ENCODE measurements around the gene TBXAS1. TPM values are rescaled to one million over a fixed set of nuclear protein-coding genes. Genes with fewer than 3 reads are reported as not detected.

Gene TBXAS1
- total RNA-seq, 2 donors from 2014 or later = 3.6 to 10.6 TPM

DNA sequence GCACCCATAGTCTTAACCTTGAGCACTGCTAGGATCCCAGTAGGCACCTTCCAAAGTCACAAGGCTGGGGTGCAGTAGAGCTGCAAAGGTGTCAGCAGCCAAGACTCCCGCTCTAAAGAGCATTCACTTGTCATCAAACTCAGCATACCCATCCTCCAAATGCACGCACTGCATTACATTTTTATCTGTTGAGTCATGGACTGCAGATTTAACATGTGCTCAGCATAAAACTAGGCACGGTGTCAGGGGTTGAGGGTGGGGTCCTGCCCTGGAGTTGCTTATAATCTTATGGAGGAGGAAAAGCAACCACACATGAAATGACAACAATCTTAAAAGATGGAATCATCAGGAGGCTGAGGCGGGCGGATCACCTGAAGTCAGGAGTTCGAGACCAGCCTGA, 131.1 kb downstream of the TBXAS1 start:
- WGBS, 2 donors = 89 to 95% methylated on average over 5 to 6 of the region's 6 CpGs
- Histone ChIP-seq H3K27ac (no peak overlapping the region), H3K27me3 (no peaks in the 10 kb centered on the region), H3K9me3 (no peaks in the 10 kb centered on the region), H3K36me3 (replicated peaks in 1 of 2; ENCODE audit: insufficient read depth in 1 of 2, low read depth in 2 of 2) (no peaks in the 10 kb centered on the region), H3K4me1 (no peaks in the 10 kb centered on the region), H3K4me3 (no peak overlapping the region)
- intact Hi-C loops (cut with DNase I) = no loop called here
- DNase-seq = no peak
- no peak for ATAC-seq
- TF ChIP-seq, protein P1, sequence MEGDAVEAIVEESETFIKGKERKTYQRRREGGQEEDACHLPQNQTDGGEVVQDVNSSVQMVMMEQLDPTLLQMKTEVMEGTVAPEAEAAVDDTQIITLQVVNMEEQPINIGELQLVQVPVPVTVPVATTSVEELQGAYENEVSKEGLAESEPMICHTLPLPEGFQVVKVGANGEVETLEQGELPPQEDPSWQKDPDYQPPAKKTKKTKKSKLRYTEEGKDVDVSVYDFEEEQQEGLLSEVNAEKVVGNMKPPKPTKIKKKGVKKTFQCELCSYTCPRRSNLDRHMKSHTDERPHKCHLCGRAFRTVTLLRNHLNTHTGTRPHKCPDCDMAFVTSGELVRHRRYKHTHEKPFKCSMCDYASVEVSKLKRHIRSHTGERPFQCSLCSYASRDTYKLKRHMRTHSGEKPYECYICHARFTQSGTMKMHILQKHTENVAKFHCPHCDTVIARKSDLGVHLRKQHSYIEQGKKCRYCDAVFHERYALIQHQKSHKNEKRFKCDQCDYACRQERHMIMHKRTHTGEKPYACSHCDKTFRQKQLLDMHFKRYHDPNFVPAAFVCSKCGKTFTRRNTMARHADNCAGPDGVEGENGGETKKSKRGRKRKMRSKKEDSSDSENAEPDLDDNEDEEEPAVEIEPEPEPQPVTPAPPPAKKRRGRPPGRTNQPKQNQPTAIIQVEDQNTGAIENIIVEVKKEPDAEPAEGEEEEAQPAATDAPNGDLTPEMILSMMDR (IDR thresholded peaks at IDR 0.05) = no peak
- no peak for TF ChIP-seq POLR2A (IDR thresholded peaks at IDR 0.05)

GRCh38 chr7:139965942-139966628, 137.0 kb downstream of the TBXAS1 start:
- no peak overlapping the region for H3K4me3 ChIP-seq
- no peaks in the 10 kb centered on the region for H3K36me3 ChIP-seq (replicated peaks in 1 of 2; ENCODE audit: insufficient read depth in 1 of 2, low read depth in 2 of 2)
- intact Hi-C loops (cut with DNase I) = no loop called here
- H3K27me3 ChIP-seq = no peaks in the 10 kb centered on the region
- TF ChIP-seq, protein P1 (IDR thresholded peaks at IDR 0.05) = no peak
- TF ChIP-seq POLR2A (IDR thresholded peaks at IDR 0.05) = no peak
- H3K27ac ChIP-seq = no peak overlapping the region
- 88 to 89% methylated on average over 4 of the region's 4 CpGs for WGBS, 2 donors
- DNase-seq = no peak
- no peaks in the 10 kb centered on the region for H3K4me1 ChIP-seq
- ATAC-seq = no peak
- no peaks in the 10 kb centered on the region for H3K9me3 ChIP-seq

DNA sequence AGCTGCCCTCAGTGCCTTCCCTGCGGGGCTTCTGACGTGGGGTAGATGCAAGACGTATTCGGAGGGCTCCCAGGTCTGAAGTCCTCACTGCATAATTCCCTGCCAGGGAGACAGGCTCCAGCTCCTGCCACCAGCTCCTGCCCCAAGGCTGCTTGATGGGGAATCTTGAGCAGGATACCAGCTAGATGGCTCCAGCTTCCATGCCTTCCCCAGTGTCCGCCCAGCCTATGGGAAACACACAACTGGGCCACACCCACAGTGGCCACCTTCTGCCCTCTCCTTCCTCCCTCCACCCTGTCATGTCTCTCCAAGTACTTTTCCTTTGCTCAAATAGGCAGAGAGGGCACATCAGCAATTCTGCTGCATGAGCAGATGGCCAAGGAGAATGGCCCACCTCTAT, 137.9 kb downstream of the TBXAS1 start:
- no peaks in the 10 kb centered on the region for H3K36me3 ChIP-seq (replicated peaks in 1 of 2; ENCODE audit: insufficient read depth in 1 of 2, low read depth in 2 of 2)
- DNase-seq (no peak), ATAC-seq (no peak)
- H3K4me3 ChIP-seq = no peak overlapping the region
- TF ChIP-seq, protein P1 (IDR thresholded peaks at IDR 0.05) = no peak
- TF ChIP-seq POLR2A (IDR thresholded peaks at IDR 0.05) = no peak
- 90 to 94% methylated on average over 5 of the region's 5 CpGs for WGBS, 2 donors
- H3K27ac ChIP-seq = no peak overlapping the region
- no peaks in the 10 kb centered on the region for H3K27me3 ChIP-seq
- H3K9me3 ChIP-seq = no peaks in the 10 kb centered on the region
- intact Hi-C loops (cut with DNase I) = no loop called here
- H3K4me1 ChIP-seq = no peaks in the 10 kb centered on the region

- no peak for ATAC-seq
Observed at GRCh38 chr7:139968931-139969330, 139.9 kb downstream of the TBXAS1 start.

More at GRCh38 chr7:139968931-139969330, 139.9 kb downstream of the TBXAS1 start:
- no peak overlapping the region for H3K27ac ChIP-seq
- DNase-seq = no peak
- H3K4me3 ChIP-seq = no peak overlapping the region
- intact Hi-C loops (cut with DNase I) = no loop called here
- H3K9me3 ChIP-seq = no peaks in the 10 kb centered on the region
- H3K36me3 ChIP-seq (replicated peaks in 1 of 2; ENCODE audit: insufficient read depth in 1 of 2, low read depth in 2 of 2) = no peaks in the 10 kb centered on the region
- TF ChIP-seq POLR2A (IDR thresholded peaks at IDR 0.05) = no peak
- TF ChIP-seq, protein P1 (IDR thresholded peaks at IDR 0.05) = no peak
- no peaks in the 10 kb centered on the region for H3K4me1 ChIP-seq
- H3K27me3 ChIP-seq = no peaks in the 10 kb centered on the region
